ENCODE results near the gene ARID3B.
A peak's percentile ranks its signal among the peaks of the same experiment; 100 is the strongest.

Gene ARID3B

DNA sequence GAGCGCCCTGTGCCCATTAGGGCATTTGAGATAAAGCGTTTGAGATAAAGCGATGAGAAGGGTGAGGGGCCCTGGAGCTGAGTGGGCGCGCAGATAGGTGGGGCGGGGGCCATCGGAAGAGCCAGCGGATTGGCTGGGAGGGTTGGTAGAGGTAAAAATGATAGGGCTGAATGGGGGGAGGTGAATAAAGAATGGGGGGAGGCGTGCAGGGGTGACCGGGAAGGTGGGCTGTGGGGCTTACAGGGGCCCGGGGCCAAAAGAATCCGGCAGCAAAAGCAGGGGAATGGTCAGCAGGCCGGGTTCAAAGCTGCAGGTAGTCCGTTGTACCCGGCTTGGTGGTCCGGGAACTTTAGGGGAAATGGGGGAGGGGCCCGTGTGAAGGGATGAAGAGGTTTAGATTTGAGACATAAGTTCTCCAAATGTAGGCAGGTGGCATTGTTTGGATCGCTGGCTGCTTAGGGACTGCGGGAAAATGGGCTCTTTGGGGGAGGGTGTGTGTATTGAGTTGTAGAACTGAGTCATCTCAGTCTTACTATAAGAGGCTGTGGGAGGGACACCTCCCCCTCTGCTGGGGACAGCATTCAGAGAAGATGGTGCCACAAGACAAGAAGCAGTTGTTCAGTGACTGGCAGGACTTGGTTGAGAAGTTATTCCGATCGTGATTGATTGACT is 610 bp downstream of the ARID3B start:
- DNase-seq: peak; percentile 58
- peak overlapping the region; percentile 79 for H2AFZ ChIP-seq (ENCODE audit: low read depth, low read length)

DNA sequence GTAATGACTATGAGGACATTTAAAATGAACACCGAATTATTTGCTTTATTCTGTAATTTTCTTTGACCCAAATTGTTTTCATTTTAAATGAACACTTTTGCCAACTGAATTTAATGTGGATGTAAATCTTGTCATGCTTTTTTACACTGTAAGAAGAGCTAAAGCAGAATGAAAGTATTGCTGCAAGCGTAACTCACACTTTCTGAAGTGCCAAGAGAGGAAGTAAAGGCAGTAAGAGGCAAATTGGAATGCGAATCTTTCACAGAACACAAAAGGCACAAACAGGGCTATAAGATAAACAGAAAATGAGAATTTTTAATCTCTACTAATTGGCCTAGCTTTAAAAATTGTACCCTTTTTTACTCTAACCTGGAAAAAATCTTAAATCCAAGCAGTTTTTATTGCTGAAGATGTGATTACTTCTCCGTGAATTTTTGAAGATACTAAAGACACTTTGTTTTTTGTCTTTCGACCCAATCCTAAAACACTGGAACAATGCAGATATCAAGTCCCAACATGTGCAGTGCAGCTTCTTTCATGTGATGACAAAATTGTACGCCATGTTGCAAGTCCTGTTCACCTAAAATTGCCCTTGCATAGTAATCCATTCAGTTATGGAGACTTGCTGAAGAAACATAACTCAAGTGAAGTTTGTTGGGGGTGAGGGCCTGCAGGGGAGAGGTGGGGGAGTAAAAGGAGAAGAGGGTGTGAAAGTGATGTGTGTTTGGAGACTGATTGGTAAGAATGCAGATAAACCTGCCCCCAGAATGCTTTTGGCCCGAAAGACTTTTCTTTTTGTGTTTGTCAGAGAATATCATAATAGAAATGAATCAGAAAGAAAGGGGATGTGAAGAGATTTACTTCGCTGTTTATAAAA is 1.4 kb downstream of the ARID3B start:
- Histone ChIP-seq H3K27me3 (ENCODE audit: insufficient read depth, low read length, poor library complexity) (no peaks in the 10 kb centered on the region), H3K9me3 (ENCODE audit: insufficient read depth, low read length, severe bottlenecking) (no peaks in the 10 kb centered on the region), H3K4me2 (ENCODE audit: insufficient read depth, low read length) (peak overlapping the region; percentile 93), H4K20me1 (ENCODE audit: insufficient read depth, low read length) (peaks cover 29% of the 10 kb centered on the region), H3K36me3 (ENCODE audit: insufficient read depth, low read length) (no peaks in the 10 kb centered on the region; the same call in 1 of the 2 replicates), H3K4me1 (ENCODE audit: insufficient read depth, low read length) (peaks cover 63% of the 10 kb centered on the region), H3K9ac (ENCODE audit: low read depth, low read length) (peak overlapping the region; percentile 69; the same call in 1 of the 2 replicates), H3K27ac (ENCODE audit: low read length) (no peak overlapping the region), H3K79me2 (ENCODE audit: insufficient read depth, low read length) (peaks cover 13% of the 10 kb centered on the region), H3K4me3 (ENCODE audit: low read depth in 1 of 2, low read length in 2 of 2) (peak overlapping the region in 1 of 2 experiments; percentile 86; a peak in 2 of 4 replicates), H2AFZ (ENCODE audit: low read depth, low read length) (no peak overlapping the region)
- DNase-seq: no peak
- no peak for TF ChIP-seq EZH2 (IDR thresholded peaks at IDR 0.05; ENCODE audit: borderline replicate concordance, low read depth, low read length, severe bottlenecking)
- TF ChIP-seq, protein P1, sequence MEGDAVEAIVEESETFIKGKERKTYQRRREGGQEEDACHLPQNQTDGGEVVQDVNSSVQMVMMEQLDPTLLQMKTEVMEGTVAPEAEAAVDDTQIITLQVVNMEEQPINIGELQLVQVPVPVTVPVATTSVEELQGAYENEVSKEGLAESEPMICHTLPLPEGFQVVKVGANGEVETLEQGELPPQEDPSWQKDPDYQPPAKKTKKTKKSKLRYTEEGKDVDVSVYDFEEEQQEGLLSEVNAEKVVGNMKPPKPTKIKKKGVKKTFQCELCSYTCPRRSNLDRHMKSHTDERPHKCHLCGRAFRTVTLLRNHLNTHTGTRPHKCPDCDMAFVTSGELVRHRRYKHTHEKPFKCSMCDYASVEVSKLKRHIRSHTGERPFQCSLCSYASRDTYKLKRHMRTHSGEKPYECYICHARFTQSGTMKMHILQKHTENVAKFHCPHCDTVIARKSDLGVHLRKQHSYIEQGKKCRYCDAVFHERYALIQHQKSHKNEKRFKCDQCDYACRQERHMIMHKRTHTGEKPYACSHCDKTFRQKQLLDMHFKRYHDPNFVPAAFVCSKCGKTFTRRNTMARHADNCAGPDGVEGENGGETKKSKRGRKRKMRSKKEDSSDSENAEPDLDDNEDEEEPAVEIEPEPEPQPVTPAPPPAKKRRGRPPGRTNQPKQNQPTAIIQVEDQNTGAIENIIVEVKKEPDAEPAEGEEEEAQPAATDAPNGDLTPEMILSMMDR (IDR thresholded peaks at IDR 0.05; ENCODE audit: borderline replicate concordance, extremely low read depth, low read length, poor library complexity, severe bottlenecking): no peak
- no peak for ATAC-seq (ENCODE audit: insufficient read depth, low read depth)

More for the DNA sequence above, 610 bp downstream of the ARID3B start:
- no peaks in the 10 kb centered on the region for H3K9me3 ChIP-seq (ENCODE audit: insufficient read depth, low read length, severe bottlenecking)
- H3K27ac ChIP-seq (ENCODE audit: low read length): 0 out of 2 replicates have a peak overlapping the region, but pooled peaks have one; percentile 42
- H3K79me2 ChIP-seq (ENCODE audit: insufficient read depth, low read length): peaks cover 12% of the 10 kb centered on the region
- H3K4me1 ChIP-seq (ENCODE audit: insufficient read depth, low read length): peaks cover 55% of the 10 kb centered on the region
- H3K36me3 ChIP-seq (ENCODE audit: insufficient read depth, low read length): no peaks in the 10 kb centered on the region; the same call in 1 of the 2 replicates
- H3K9ac ChIP-seq (ENCODE audit: low read depth, low read length): peak overlapping the region; percentile 69
- peaks cover 28% of the 10 kb centered on the region for H4K20me1 ChIP-seq (ENCODE audit: insufficient read depth, low read length)
- peak overlapping the region; percentile 86 to 87; a peak in 3 of 4 replicates for H3K4me3 ChIP-seq (ENCODE audit: low read depth in 1 of 2, low read length in 2 of 2)
- H3K4me2 ChIP-seq (ENCODE audit: insufficient read depth, low read length): peak overlapping the region; percentile 93
- no peak for TF ChIP-seq EZH2 (IDR thresholded peaks at IDR 0.05; ENCODE audit: borderline replicate concordance, low read depth, low read length, severe bottlenecking)
- TF ChIP-seq, protein P1 (IDR thresholded peaks at IDR 0.05; ENCODE audit: borderline replicate concordance, extremely low read depth, low read length, poor library complexity, severe bottlenecking): no peak
- ATAC-seq (ENCODE audit: insufficient read depth, low read depth): no peak
- H3K27me3 ChIP-seq (ENCODE audit: insufficient read depth, low read length, poor library complexity): no peaks in the 10 kb centered on the region

DNA sequence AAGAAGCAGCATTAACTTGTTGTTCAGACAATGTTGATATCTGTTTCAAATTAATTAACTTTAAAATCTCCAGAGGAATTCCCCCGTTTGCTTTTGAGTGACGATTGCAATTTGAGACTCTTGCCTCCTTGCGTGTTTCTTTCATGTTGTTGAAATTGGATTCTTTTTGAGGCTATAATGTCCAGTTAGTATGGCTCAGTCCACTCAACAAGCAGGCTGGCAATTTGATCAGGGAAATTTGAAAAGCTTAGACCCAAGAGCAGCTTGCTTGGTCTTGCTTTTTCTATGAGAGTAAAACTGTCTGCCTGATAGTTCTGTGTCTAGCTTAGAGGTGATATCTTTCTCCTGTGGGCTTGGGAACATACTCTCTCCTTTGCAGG is 2.0 kb downstream of the ARID3B start:
- Histone ChIP-seq H3K4me3 (ENCODE audit: low read depth in 1 of 2, low read length in 2 of 2) (no peak overlapping the region), H4K20me1 (ENCODE audit: insufficient read depth, low read length) (peaks cover 36% of the 10 kb centered on the region), H2AFZ (ENCODE audit: low read depth, low read length) (no peak overlapping the region), H3K4me2 (ENCODE audit: insufficient read depth, low read length) (peak overlapping the region; percentile 27; the same call in 1 of the 2 replicates), H3K79me2 (ENCODE audit: insufficient read depth, low read length) (peaks cover 19% of the 10 kb centered on the region), H3K9me3 (ENCODE audit: insufficient read depth, low read length, severe bottlenecking) (no peaks in the 10 kb centered on the region), H3K4me1 (ENCODE audit: insufficient read depth, low read length) (peaks cover 69% of the 10 kb centered on the region), H3K27me3 (ENCODE audit: insufficient read depth, low read length, poor library complexity) (no peaks in the 10 kb centered on the region), H3K27ac (ENCODE audit: low read length) (no peak overlapping the region), H3K36me3 (ENCODE audit: insufficient read depth, low read length) (peaks cover under 1% of the 10 kb centered on the region; the same call in 1 of the 2 replicates), H3K9ac (ENCODE audit: low read depth, low read length) (no peak overlapping the region)
- ATAC-seq (ENCODE audit: insufficient read depth, low read depth): no peak
- TF ChIP-seq, protein P1 (IDR thresholded peaks at IDR 0.05; ENCODE audit: borderline replicate concordance, extremely low read depth, low read length, poor library complexity, severe bottlenecking): no peak
- TF ChIP-seq EZH2 (IDR thresholded peaks at IDR 0.05; ENCODE audit: borderline replicate concordance, low read depth, low read length, severe bottlenecking): no peak
- no peak for DNase-seq

Data from DND-41 (cell line).